Astrocyte of the cerebellum (primary cell): ENCODE results near the gene SPINK8.

Experiments used
- DNase-seq: peaks from one replicate; pipeline ENCODE4 v3.0.0-alpha.2; 2011; ENCODE audit warnings: low read depth
- H3K4me3 ChIP-seq: 2 replicates; pipeline ENCODE4 v1.5.1; 2011; ENCODE audit warnings: mild to moderate bottlenecking, low read depth, low read length, moderate library complexity
- in situ Hi-C: cut with HindIII; loops from 2 replicates; pipeline ENCODE4 v1.10.0; 2017; ENCODE audit warnings: low sequenced_read_pairs
- TF ChIP-seq, protein P1 (sequence below): IDR thresholded peaks from 2 replicates; pipeline ENCODE4 v1.5.1; 2012; ENCODE audit warnings: low read length, low read depth, moderate library complexity, mild to moderate bottlenecking; ENCODE audit errors: missing control alignments

SPINK8 gene

DNA sequence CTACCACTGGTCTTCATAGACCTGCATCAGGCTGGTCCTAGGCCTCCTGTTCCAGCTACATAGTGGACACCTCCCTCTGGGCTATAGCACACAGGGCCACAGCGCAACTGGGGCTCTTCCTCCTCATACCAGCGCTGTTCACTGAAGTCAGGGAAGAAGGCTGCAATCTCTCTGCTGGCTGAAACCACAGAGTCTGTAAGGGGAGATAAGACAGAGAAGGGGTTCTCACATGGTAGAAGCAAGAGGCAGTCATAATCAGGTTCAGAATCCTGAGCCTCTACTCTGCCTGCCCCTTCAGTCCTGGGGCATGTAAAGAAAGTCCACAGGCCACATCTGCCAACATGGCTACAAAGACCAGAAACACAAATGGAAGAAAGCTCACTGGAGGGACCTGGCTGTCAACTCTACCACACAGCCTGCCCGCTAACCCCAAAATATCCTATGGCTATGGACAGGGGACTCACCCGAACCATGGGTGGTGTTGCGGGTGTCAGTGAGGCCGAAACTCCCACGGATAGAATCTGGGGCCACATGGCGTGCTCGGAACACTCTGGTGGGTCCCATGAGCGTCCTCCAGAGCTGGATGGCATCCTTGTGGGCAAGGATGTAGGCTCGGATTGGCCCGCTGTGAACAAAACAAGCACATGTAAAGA is 38.7 kb downstream of the SPINK8 start:
- TF ChIP-seq, protein P1, sequence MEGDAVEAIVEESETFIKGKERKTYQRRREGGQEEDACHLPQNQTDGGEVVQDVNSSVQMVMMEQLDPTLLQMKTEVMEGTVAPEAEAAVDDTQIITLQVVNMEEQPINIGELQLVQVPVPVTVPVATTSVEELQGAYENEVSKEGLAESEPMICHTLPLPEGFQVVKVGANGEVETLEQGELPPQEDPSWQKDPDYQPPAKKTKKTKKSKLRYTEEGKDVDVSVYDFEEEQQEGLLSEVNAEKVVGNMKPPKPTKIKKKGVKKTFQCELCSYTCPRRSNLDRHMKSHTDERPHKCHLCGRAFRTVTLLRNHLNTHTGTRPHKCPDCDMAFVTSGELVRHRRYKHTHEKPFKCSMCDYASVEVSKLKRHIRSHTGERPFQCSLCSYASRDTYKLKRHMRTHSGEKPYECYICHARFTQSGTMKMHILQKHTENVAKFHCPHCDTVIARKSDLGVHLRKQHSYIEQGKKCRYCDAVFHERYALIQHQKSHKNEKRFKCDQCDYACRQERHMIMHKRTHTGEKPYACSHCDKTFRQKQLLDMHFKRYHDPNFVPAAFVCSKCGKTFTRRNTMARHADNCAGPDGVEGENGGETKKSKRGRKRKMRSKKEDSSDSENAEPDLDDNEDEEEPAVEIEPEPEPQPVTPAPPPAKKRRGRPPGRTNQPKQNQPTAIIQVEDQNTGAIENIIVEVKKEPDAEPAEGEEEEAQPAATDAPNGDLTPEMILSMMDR = no peak
- in situ Hi-C loops = no loop called here
- H3K4me3 ChIP-seq = no peak overlapping the region
- DNase-seq = no peak

DNA sequence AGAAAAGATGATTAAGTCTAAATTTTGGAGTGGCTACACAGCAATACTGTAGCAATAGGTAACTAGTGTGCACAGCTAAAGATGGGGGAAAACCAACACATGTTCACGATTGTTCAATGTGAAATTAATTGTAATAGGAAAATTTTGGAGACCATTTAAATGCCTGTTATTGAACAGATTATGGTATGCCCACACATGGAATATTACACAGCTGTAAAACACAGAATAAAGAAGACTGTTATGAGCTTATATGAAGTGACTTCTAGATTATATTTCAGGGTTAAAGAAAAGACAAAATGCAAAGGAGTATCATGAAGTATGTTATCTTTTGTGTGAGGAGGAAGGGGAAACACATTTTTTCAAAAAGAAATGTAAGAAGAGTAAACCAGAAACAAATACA is 43.8 kb downstream of the SPINK8 start:
- TF ChIP-seq, protein P1 = no peak
- H3K4me3 ChIP-seq = no peak overlapping the region
- in situ Hi-C loops = no loop called here
- no peak for DNase-seq

DNA sequence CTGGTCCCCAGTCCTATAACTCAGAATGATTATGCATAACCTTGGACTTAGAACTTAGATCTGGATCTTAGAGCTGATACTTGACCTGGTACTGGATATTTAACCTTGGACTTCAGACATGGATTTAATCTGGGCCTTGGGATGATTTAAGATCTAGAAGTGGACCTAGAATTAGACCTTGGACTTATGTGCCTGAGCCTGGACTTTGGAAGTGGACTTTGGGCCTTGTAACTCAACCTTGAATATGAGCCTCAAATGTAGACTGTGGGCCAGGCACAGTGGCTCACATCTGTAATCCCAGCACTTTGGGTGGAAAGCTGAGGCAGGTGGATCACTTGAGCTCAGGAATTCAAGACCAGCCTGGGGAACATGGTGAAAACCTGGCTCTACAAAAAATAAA is 46.4 kb downstream of the SPINK8 start:
- H3K4me3 ChIP-seq = no peak overlapping the region
- TF ChIP-seq, protein P1 = no peak

DNA sequence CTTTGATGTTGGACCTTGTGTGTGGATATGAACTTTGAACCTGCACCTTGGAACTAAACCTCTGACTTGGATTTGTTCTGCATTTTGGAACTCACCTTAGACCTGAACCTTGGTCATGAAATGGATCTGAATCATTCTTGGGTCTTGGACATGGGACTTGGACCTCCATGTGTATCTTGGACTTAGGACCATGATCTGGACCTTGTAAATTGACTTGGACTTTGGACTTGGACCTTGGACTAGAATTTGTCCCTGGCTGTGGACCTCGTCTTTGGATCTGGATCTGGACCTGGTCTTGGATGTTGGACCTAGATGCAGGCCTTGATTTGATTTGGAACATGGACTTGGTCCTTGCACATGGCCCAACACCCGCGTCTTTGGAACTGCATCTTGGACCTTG is 47.2 kb downstream of the SPINK8 start:
- in situ Hi-C loops = no loop called here
- TF ChIP-seq, protein P1 = no peak
- no peak for DNase-seq
- H3K4me3 ChIP-seq = no peak overlapping the region

More for the DNA sequence above, 46.4 kb downstream of the SPINK8 start:
- in situ Hi-C loops = no loop called here
- DNase-seq = no peak

DNA sequence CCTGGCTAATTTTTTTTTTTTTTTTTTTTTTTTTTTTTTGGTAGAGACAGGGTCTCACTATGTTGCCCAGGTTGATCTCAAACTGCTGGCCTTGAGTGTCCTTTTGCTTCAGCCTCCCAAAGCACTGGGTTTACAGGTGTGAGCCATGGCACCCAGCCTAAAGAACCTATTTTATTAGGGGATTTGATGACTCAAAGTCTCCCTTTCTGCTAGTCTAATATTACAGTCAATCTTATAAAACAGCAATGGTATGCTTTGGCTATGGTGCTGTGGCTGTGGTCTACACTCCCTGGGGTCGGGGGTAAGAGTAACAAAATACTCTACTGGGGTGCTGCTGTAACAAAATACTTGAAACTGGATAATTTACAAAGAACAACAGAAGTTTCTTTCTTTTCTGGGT is 47.8 kb downstream of the SPINK8 start:
- in situ Hi-C loops = no loop called here
- TF ChIP-seq, protein P1 = no peak
- H3K4me3 ChIP-seq = no peak overlapping the region
- DNase-seq = no peak

DNA sequence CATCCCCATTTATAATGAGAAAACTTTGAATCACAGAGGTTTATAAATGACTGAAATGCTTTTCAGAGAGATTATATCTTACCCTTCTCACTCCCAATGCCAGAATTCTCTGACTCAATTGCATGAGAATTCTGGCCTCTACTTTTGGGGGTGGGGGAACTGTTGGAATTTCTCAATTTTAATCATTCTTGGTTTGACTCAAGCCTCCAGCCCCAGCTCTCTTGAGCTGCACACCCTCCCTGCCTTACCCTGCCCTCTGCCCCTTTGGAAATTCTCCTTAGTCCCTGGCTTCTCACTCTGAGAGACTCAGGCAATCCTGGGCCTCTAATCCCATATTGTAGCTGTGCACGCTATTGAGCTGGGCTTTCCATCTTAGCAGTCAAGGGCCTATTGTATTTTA is 48.3 kb downstream of the SPINK8 start:
- TF ChIP-seq, protein P1 = no peak
- DNase-seq = no peak
- in situ Hi-C loops = no loop called here
- no peak overlapping the region for H3K4me3 ChIP-seq

DNA sequence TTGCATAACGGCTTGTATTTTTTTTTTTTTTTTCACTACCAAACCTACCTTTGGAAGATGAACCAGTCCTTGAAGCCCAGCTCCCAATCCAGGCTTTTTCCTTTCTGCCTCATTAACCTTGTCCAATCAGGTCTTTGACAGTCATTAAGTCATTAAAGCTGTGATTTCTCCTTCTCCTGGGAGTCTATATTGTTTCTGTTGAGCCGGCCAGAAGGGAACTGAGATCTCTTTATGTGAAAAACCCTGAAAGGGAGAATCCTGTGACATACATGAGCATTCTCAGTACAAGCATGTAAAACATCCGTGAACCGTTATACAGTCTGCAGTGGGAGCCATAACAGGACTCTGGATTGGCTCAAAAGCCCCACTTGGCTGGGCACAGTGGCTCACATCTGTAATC is 52.6 kb downstream of the SPINK8 start:
- TF ChIP-seq, protein P1 = no peak

More for the DNA sequence above, 52.6 kb downstream of the SPINK8 start:
- in situ Hi-C loops = no loop called here
- no peak overlapping the region for H3K4me3 ChIP-seq
- DNase-seq = no peak
